ENCODE data around the gene COL1A2. TPM values are rescaled to one million over a fixed set of nuclear protein-coding genes. Genes with fewer than 3 reads are reported as not detected.

The COL1A2 gene
- total RNA-seq, 4 donors from 2014 or later = 155 to 361 (median 232) TPM

- DNase-seq (ENCODE audit: low spot score) (no peak), ATAC-seq (ENCODE audit: low FRiP score) (peak; percentile 9)
- no peak for TF ChIP-seq CTCF (IDR thresholded peaks at IDR 0.05)
Measured at GRCh38 chr7:94367949-94368348, 26.7 kb upstream of the COL1A2 start.

- no peak for TF ChIP-seq CTCF (IDR thresholded peaks at IDR 0.05)
- ATAC-seq (ENCODE audit: low FRiP score) (peak; percentile 62), DNase-seq (ENCODE audit: low spot score) (no peak)
Measured at GRCh38 chr7:94368371-94368791, 26.3 kb upstream of the COL1A2 start.

GRCh38 chr7:94374231-94374630, 20.5 kb upstream of the COL1A2 start:
- ATAC-seq (ENCODE audit: low FRiP score) = peak; percentile 76
- TF ChIP-seq CTCF (IDR thresholded peaks at IDR 0.05) = no peak
- no peak for DNase-seq (ENCODE audit: low spot score)

GRCh38 chr7:94374721-94375566, 19.8 kb upstream of the COL1A2 start:
- DNase-seq (ENCODE audit: low spot score) = no peak
- ATAC-seq (ENCODE audit: low FRiP score) = peak; percentile 80
- TF ChIP-seq CTCF (IDR thresholded peaks at IDR 0.05) = no peak

GRCh38 chr7:94375691-94376090, 19.0 kb upstream of the COL1A2 start:
- TF ChIP-seq CTCF (IDR thresholded peaks at IDR 0.05) = no peak
- peak; percentile 50 for ATAC-seq (ENCODE audit: low FRiP score)
- no peak for DNase-seq (ENCODE audit: low spot score)

GRCh38 chr7:94376281-94376680, 18.4 kb upstream of the COL1A2 start:
- no peak for TF ChIP-seq CTCF (IDR thresholded peaks at IDR 0.05)
- ATAC-seq (ENCODE audit: low FRiP score) (no peak), DNase-seq (ENCODE audit: low spot score) (no peak)

- TF ChIP-seq CTCF (IDR thresholded peaks at IDR 0.05) = no peak
- DNase-seq (ENCODE audit: low spot score) = no peak
- no peak for ATAC-seq (ENCODE audit: low FRiP score)
Measured at GRCh38 chr7:94378356-94378755, 16.3 kb upstream of the COL1A2 start.

Measured in omental fat pad (tissue), 4 donors.